Measurements from ENCODE around the gene SEC11C.
"Not testable (repeated sequence)": the region's sequence is repeated elsewhere in the genome, so short reads cannot be mapped to it uniquely, and the experiment has no call there.

The SEC11C gene

GRCh38 chr18:59139615-59140301, at the start of gene SEC11C:
SEC11C (plus strand) TSS chr18:59139884; CDS start chr18:59139949, 65 bp downstream.
- DNase-seq (ENCODE audit: low read depth in 2 of 3, low spot score in 1 of 3): peak; percentile 87 to 93 (median 92)

- DNase-seq (ENCODE audit: low read depth in 2 of 3, low spot score in 1 of 3): no peak
Measured at GRCh38 chr18:59090966-59091603, 48.6 kb upstream of the SEC11C start.

GRCh38 chr18:59093668-59094067, 46.0 kb upstream of the SEC11C start:
- no peak for DNase-seq (ENCODE audit: low read depth in 2 of 3, low spot score in 1 of 3)

- no peak for DNase-seq (ENCODE audit: low read depth in 2 of 3, low spot score in 1 of 3)
Measured at GRCh38 chr18:59094569-59094968, 45.1 kb upstream of the SEC11C start.

- no peak for DNase-seq (ENCODE audit: low read depth in 2 of 3, low spot score in 1 of 3)
Measured at GRCh38 chr18:59096098-59096789, 43.4 kb upstream of the SEC11C start.

GRCh38 chr18:59101830-59102414, 37.8 kb upstream of the SEC11C start:
- no peak for DNase-seq (ENCODE audit: low read depth in 2 of 3, low spot score in 1 of 3)

- no peak for DNase-seq (ENCODE audit: low read depth in 2 of 3, low spot score in 1 of 3)
Measured at GRCh38 chr18:59109375-59109774, 30.3 kb upstream of the SEC11C start.

- no peak for DNase-seq (ENCODE audit: low read depth in 2 of 3, low spot score in 1 of 3)
Measured at GRCh38 chr18:59114160-59114559, 25.5 kb upstream of the SEC11C start.

- peak in 1 of 3 donors; percentile 36 for DNase-seq (ENCODE audit: low read depth in 2 of 3, low spot score in 1 of 3)
Measured at GRCh38 chr18:59123588-59124369, 15.9 kb upstream of the SEC11C start.

- no peak for DNase-seq (ENCODE audit: low read depth in 2 of 3, low spot score in 1 of 3)
Measured at GRCh38 chr18:59124370-59124704, 15.3 kb upstream of the SEC11C start.

GRCh38 chr18:59127047-59127446, 12.6 kb upstream of the SEC11C start:
- no peak for DNase-seq (ENCODE audit: low read depth in 2 of 3, low spot score in 1 of 3)

- no peak for DNase-seq (ENCODE audit: low read depth in 2 of 3, low spot score in 1 of 3)
Measured at GRCh38 chr18:59129951-59130703, 9.6 kb upstream of the SEC11C start.

- DNase-seq (ENCODE audit: low read depth in 2 of 3, low spot score in 1 of 3): no peak
Measured at GRCh38 chr18:59132810-59133465, 6.7 kb upstream of the SEC11C start.

GRCh38 chr18:59139291-59139614, 431 bp upstream of the SEC11C start:
- peak; percentile 88 to 95 (median 89) for DNase-seq (ENCODE audit: low read depth in 2 of 3, low spot score in 1 of 3)

- DNase-seq (ENCODE audit: low read depth in 2 of 3, low spot score in 1 of 3): peak in 1 of 3 donors; percentile 19
Measured at GRCh38 chr18:59140302-59140885, 710 bp downstream of the SEC11C start.

GRCh38 chr18:59141294-59142068, 1.8 kb downstream of the SEC11C start:
- no peak for DNase-seq (ENCODE audit: low read depth in 2 of 3, low spot score in 1 of 3)

GRCh38 chr18:59142274-59142673, 2.6 kb downstream of the SEC11C start:
- no peak for DNase-seq (ENCODE audit: low read depth in 2 of 3, low spot score in 1 of 3)

GRCh38 chr18:59142800-59143416, 3.2 kb downstream of the SEC11C start:
- DNase-seq (ENCODE audit: low read depth in 2 of 3, low spot score in 1 of 3): not testable (repeated sequence)
